ENCODE measurements around the gene TSC22D2. TPM values are rescaled to one million over a fixed set of nuclear protein-coding genes. Genes with fewer than 3 reads are reported as not detected.

Gene TSC22D2
- total RNA-seq, 2 experiments from 2014 or later = 12.0 to 20.2 TPM

GRCh38 chr3:150451329-150452048 lies 43.4 kb downstream of the TSC22D2 start:
- Mint-ChIP-seq H3K9me3 (ENCODE audit: low read depth) (no peaks in the 10 kb centered on the region), H3K36me3 (ENCODE audit: low read depth) (no peaks in the 10 kb centered on the region), H3K27me3 (no peaks in the 10 kb centered on the region), H3K4me1 (peaks cover 30% of the 10 kb centered on the region), H3K27ac (no peak overlapping the region), H3K4me3 (no peak overlapping the region)
- DNase-seq (no peak), ATAC-seq (no peak)
- ChIA-PET POLR2A (interaction anchor here (0.6 kb wide), 1 partner anchor 21 kb away, joined by 4 read pairs; no protein-coding TSS in a partner anchor), CTCF (interaction anchor here (0.7 to 1.4 kb wide), 4 partner anchors 18 to 874 kb away, joined by 3 to 4 read pairs (median 4); no protein-coding TSS in a partner anchor)
- intact Hi-C loops (cut with DNase I, micrococcal nuclease) = no loop called here

- ChIA-PET CTCF (interaction anchor here (1.1 kb wide), 1 partner anchor 69 kb away, joined by 3 read pairs; no protein-coding TSS in a partner anchor), POLR2A (no interaction called here)
- H3K27me3 Mint-ChIP-seq = no peaks in the 10 kb centered on the region
- intact Hi-C loops (cut with DNase I, micrococcal nuclease) = no loop called here
- H3K4me1 Mint-ChIP-seq = peaks cover 19% of the 10 kb centered on the region
- ATAC-seq (no peak), DNase-seq (no peak)
- H3K9me3 Mint-ChIP-seq (ENCODE audit: low read depth) = no peaks in the 10 kb centered on the region
- H3K36me3 Mint-ChIP-seq (ENCODE audit: low read depth) = peaks cover 6% of the 10 kb centered on the region
- no peak overlapping the region for H3K27ac Mint-ChIP-seq
- H3K4me3 Mint-ChIP-seq = no peak overlapping the region
Measured at GRCh38 chr3:150453353-150453752, 45.3 kb downstream of the TSC22D2 start.

- Mint-ChIP-seq H3K27me3 (no peaks in the 10 kb centered on the region), H3K27ac (no peak overlapping the region), H3K4me3 (no peak overlapping the region), H3K9me3 (ENCODE audit: low read depth) (no peaks in the 10 kb centered on the region), H3K36me3 (ENCODE audit: low read depth) (peaks cover 9% of the 10 kb centered on the region), H3K4me1 (peaks cover 14% of the 10 kb centered on the region)
- ATAC-seq (no peak), DNase-seq (no peak)
- ChIA-PET POLR2A (no interaction called here), CTCF (no interaction called here)
- intact Hi-C loops (cut with DNase I, micrococcal nuclease) = no loop called here
Measured at GRCh38 chr3:150454085-150454484, 46.0 kb downstream of the TSC22D2 start.

GRCh38 chr3:150454622-150455021 lies 46.5 kb downstream of the TSC22D2 start:
- peaks cover 9% of the 10 kb centered on the region for H3K36me3 Mint-ChIP-seq (ENCODE audit: low read depth)
- ATAC-seq (no peak), DNase-seq (no peak)
- H3K4me3 Mint-ChIP-seq = no peak overlapping the region
- peaks cover 9% of the 10 kb centered on the region for H3K4me1 Mint-ChIP-seq
- CTCF ChIA-PET = interaction anchor here (0.6 kb wide), 1 partner anchor 32 kb away, joined by 3 read pairs; no protein-coding TSS in a partner anchor
- intact Hi-C loops (cut with DNase I, micrococcal nuclease) = no loop called here
- POLR2A ChIA-PET = no interaction called here
- H3K27me3 Mint-ChIP-seq = no peaks in the 10 kb centered on the region
- no peak overlapping the region for H3K27ac Mint-ChIP-seq
- H3K9me3 Mint-ChIP-seq (ENCODE audit: low read depth) = no peaks in the 10 kb centered on the region

GRCh38 chr3:150455341-150455740 lies 47.2 kb downstream of the TSC22D2 start:
- Mint-ChIP-seq H3K4me3 (no peak overlapping the region), H3K27me3 (no peaks in the 10 kb centered on the region), H3K36me3 (ENCODE audit: low read depth) (peaks cover 9% of the 10 kb centered on the region), H3K9me3 (ENCODE audit: low read depth) (no peaks in the 10 kb centered on the region), H3K4me1 (peaks cover 8% of the 10 kb centered on the region), H3K27ac (no peak overlapping the region)
- ChIA-PET CTCF (interaction anchor here (0.6 kb wide), 1 partner anchor 31 kb away, joined by 3 read pairs; no protein-coding TSS in a partner anchor), POLR2A (no interaction called here)
- no peak for ATAC-seq
- no peak for DNase-seq
- intact Hi-C loops (cut with DNase I, micrococcal nuclease) = no loop called here

GRCh38 chr3:150458001-150458400 lies 49.9 kb downstream of the TSC22D2 start:
- intact Hi-C loops (cut with DNase I, micrococcal nuclease) = no loop called here
- POLR2A ChIA-PET = interaction anchor here (0.6 kb wide), 1 partner anchor 143 kb away, joined by 3 read pairs; no protein-coding TSS in a partner anchor

GRCh38 chr3:150460484-150460883 lies 52.4 kb downstream of the TSC22D2 start:
- Mint-ChIP-seq H3K4me3 (no peak overlapping the region), H3K27ac (no peak overlapping the region), H3K36me3 (ENCODE audit: low read depth) (peaks cover 9% of the 10 kb centered on the region), H3K27me3 (no peaks in the 10 kb centered on the region), H3K9me3 (ENCODE audit: low read depth) (no peaks in the 10 kb centered on the region), H3K4me1 (no peaks in the 10 kb centered on the region)
- intact Hi-C loops (cut with DNase I, micrococcal nuclease) = no loop called here
- DNase-seq = no peak
- CTCF ChIA-PET = no interaction called here
- POLR2A ChIA-PET = interaction anchor here (0.6 kb wide), 1 partner anchor 446 kb away, joined by 3 read pairs; no protein-coding TSS in a partner anchor
- no peak for ATAC-seq

More at GRCh38 chr3:150458001-150458400, 49.9 kb downstream of the TSC22D2 start:
- Mint-ChIP-seq H3K27ac (no peak overlapping the region), H3K4me3 (no peak overlapping the region), H3K27me3 (no peaks in the 10 kb centered on the region), H3K9me3 (ENCODE audit: low read depth) (no peaks in the 10 kb centered on the region), H3K36me3 (ENCODE audit: low read depth) (peaks cover 9% of the 10 kb centered on the region), H3K4me1 (peaks cover 4% of the 10 kb centered on the region)
- CTCF ChIA-PET = interaction anchor here (1.5 kb wide), 1 partner anchor 9 kb away, joined by 4 read pairs; no protein-coding TSS in a partner anchor
- DNase-seq (no peak), ATAC-seq (no peak)

GRCh38 chr3:150461399-150461798 lies 53.3 kb downstream of the TSC22D2 start:
- no peak for ATAC-seq
- H3K27ac Mint-ChIP-seq = no peak overlapping the region
- H3K36me3 Mint-ChIP-seq (ENCODE audit: low read depth) = peaks cover 9% of the 10 kb centered on the region
- POLR2A ChIA-PET = no interaction called here
- CTCF ChIA-PET = interaction anchor here (1.0 kb wide), 1 partner anchor 157 kb away, joined by 3 read pairs; no protein-coding TSS in a partner anchor
- no peaks in the 10 kb centered on the region for H3K4me1 Mint-ChIP-seq
- intact Hi-C loops (cut with DNase I, micrococcal nuclease) = no loop called here
- H3K4me3 Mint-ChIP-seq = no peak overlapping the region
- H3K27me3 Mint-ChIP-seq = no peaks in the 10 kb centered on the region
- no peak for DNase-seq
- no peaks in the 10 kb centered on the region for H3K9me3 Mint-ChIP-seq (ENCODE audit: low read depth)

- CTCF ChIA-PET = no interaction called here
- Mint-ChIP-seq H3K9me3 (ENCODE audit: low read depth) (no peaks in the 10 kb centered on the region), H3K4me3 (no peak overlapping the region), H3K4me1 (no peaks in the 10 kb centered on the region), H3K36me3 (ENCODE audit: low read depth) (peaks cover 9% of the 10 kb centered on the region), H3K27ac (no peak overlapping the region), H3K27me3 (no peaks in the 10 kb centered on the region)
- ATAC-seq = no peak
- no peak for DNase-seq
- POLR2A ChIA-PET = no interaction called here
- intact Hi-C loops (cut with DNase I, micrococcal nuclease) = no loop called here
Measured at GRCh38 chr3:150462108-150462507, 54.0 kb downstream of the TSC22D2 start.

- no peak overlapping the region for H3K4me3 Mint-ChIP-seq
- DNase-seq (no peak), ATAC-seq (no peak)
- intact Hi-C loops (cut with DNase I, micrococcal nuclease) = no loop called here
- no peaks in the 10 kb centered on the region for H3K4me1 Mint-ChIP-seq
- H3K27ac Mint-ChIP-seq = no peak overlapping the region
- H3K27me3 Mint-ChIP-seq = no peaks in the 10 kb centered on the region
- H3K9me3 Mint-ChIP-seq (ENCODE audit: low read depth) = no peaks in the 10 kb centered on the region
- H3K36me3 Mint-ChIP-seq (ENCODE audit: low read depth) = no peaks in the 10 kb centered on the region
- POLR2A ChIA-PET = no interaction called here
- CTCF ChIA-PET = no interaction called here
Measured at GRCh38 chr3:150464684-150465083, 56.6 kb downstream of the TSC22D2 start.

- ATAC-seq (no peak), DNase-seq (no peak)
- no peaks in the 10 kb centered on the region for H3K4me1 Mint-ChIP-seq
- ChIA-PET POLR2A (no interaction called here), CTCF (interaction anchor here (1.4 kb wide), 1 partner anchor 9 kb away, joined by 4 read pairs; no protein-coding TSS in a partner anchor)
- H3K27ac Mint-ChIP-seq = no peak overlapping the region
- no peaks in the 10 kb centered on the region for H3K9me3 Mint-ChIP-seq (ENCODE audit: low read depth)
- H3K27me3 Mint-ChIP-seq = no peaks in the 10 kb centered on the region
- no peaks in the 10 kb centered on the region for H3K36me3 Mint-ChIP-seq (ENCODE audit: low read depth)
- H3K4me3 Mint-ChIP-seq = no peak overlapping the region
- intact Hi-C loops (cut with DNase I, micrococcal nuclease) = no loop called here
Measured at GRCh38 chr3:150467381-150467780, 59.3 kb downstream of the TSC22D2 start.
